ENCODE measurements around the gene EVA1C.

DNA sequence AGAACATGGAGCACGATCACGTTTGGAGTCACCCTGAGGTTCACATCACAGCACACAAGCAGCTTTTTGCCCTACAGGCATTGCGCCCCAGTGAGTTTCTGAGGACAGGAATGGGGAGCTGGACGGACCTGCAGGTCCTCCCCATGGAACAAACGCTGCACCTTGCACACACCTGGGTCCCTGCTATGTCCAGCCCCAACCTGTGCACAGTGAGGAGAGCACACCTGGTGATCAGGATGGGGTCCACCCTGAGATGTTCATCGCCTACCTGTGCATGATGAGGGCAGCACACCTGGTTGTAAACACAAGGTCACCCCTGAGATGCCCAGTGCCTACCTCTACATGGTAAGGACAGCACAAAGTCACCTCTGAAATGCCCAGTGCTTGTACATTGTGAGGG lies 126.9 kb downstream of the EVA1C start:
- TF ChIP-seq, protein P1, sequence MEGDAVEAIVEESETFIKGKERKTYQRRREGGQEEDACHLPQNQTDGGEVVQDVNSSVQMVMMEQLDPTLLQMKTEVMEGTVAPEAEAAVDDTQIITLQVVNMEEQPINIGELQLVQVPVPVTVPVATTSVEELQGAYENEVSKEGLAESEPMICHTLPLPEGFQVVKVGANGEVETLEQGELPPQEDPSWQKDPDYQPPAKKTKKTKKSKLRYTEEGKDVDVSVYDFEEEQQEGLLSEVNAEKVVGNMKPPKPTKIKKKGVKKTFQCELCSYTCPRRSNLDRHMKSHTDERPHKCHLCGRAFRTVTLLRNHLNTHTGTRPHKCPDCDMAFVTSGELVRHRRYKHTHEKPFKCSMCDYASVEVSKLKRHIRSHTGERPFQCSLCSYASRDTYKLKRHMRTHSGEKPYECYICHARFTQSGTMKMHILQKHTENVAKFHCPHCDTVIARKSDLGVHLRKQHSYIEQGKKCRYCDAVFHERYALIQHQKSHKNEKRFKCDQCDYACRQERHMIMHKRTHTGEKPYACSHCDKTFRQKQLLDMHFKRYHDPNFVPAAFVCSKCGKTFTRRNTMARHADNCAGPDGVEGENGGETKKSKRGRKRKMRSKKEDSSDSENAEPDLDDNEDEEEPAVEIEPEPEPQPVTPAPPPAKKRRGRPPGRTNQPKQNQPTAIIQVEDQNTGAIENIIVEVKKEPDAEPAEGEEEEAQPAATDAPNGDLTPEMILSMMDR (optimal IDR thresholded peaks at IDR 0.05 in 1 of 3, IDR thresholded peaks at IDR 0.05 in 1 of 3, conservative IDR thresholded peaks at IDR 0.05 in 1 of 3; ENCODE audit: extremely low read depth in 1 of 3, insufficient read depth in 2 of 3, low read length in 3 of 3): no peak
- no peak for TF ChIP-seq EZH2 (IDR thresholded peaks at IDR 0.05; ENCODE audit: low read length)

Data from keratinocyte (primary cell).